Natural killer cell (primary cell): ENCODE measurements around the gene ACTN2. TPM values are rescaled to one million over a fixed set of nuclear protein-coding genes. Genes with fewer than 3 reads are reported as not detected.

ENCODE experiments used
- ATAC-seq, 3 donors: fragments of 150-1000 bp in 2 of 3; fragments of 200-7000 bp in 1 of 3; cut with Tn5 transposase; 1 replicate in 1 of 3; 2 replicates in 2 of 3; pipeline ENCODE4 v1.10.0; 2021; ENCODE audit warnings: mild to moderate bottlenecking in 2 of 3, moderate library complexity in 2 of 3
- DNase-seq, 2 donors: peaks; one replicate each; pipeline versions ENCODE4 v3.0.0 to v3.0.0-alpha.2; 2013 to 2021; ENCODE audit warnings: mixed read lengths in 1 of 2
- H3K27ac ChIP-seq: one replicate; pipeline ENCODE4 v1.5.1; 2013; ENCODE audit warnings: mild to moderate bottlenecking, low read length
- H3K27me3 ChIP-seq: one replicate; pipeline ENCODE4 v1.6.1; 2013; ENCODE audit warnings: low read length; ENCODE audit not compliant: control insufficient read depth, insufficient read depth
- H3K36me3 ChIP-seq: one replicate; pipeline ENCODE4 v1.6.1; 2013; ENCODE audit warnings: low read length; ENCODE audit not compliant: control insufficient read depth, insufficient read depth
- H3K4me1 ChIP-seq: one replicate; pipeline ENCODE4 v1.6.1; 2013; ENCODE audit warnings: low read length; ENCODE audit not compliant: control insufficient read depth, insufficient read depth
- H3K4me3 ChIP-seq: one replicate; pipeline ENCODE4 v1.5.1; 2013; ENCODE audit warnings: low read length
- H3K9me3 ChIP-seq: one replicate; pipeline ENCODE4 v1.6.1; 2013; ENCODE audit warnings: low read length; ENCODE audit not compliant: control insufficient read depth, insufficient read depth
- H3K27ac Mint-ChIP-seq, 2 donors: one replicate each; pipeline ENCODE4 v1.8.0; 2022; ENCODE audit warnings: mild to moderate bottlenecking in 2 of 2, mixed read lengths in 2 of 2, moderate library complexity in 1 of 2
- H3K27me3 Mint-ChIP-seq, 2 donors: one replicate each; pipeline ENCODE4 v1.8.0; 2022; ENCODE audit warnings: low read depth in 2 of 2, mixed read lengths in 2 of 2
- H3K36me3 Mint-ChIP-seq: one replicate; pipeline ENCODE4 v1.8.0; 2022; ENCODE audit warnings: mixed read lengths
- H3K4me1 Mint-ChIP-seq, 2 donors: one replicate each; pipeline ENCODE4 v1.8.0; 2022; ENCODE audit warnings: mixed read lengths in 2 of 2
- H3K4me3 Mint-ChIP-seq: one replicate; pipeline ENCODE4 v1.8.0; 2022; ENCODE audit warnings: mild to moderate bottlenecking, moderate library complexity, mixed read lengths
- H3K9me3 Mint-ChIP-seq, 2 donors: one replicate each; pipeline ENCODE4 v1.8.0; 2022; ENCODE audit warnings: mixed read lengths in 2 of 2
- WGBS: methylation state at CpG from one replicate; pipeline ENCODE4 v1.1.7; 2013; ENCODE audit warnings: missing lambda C conversion rate; ENCODE audit not compliant: insufficient coverage; 5-methylcytosine and 5-hydroxymethylcytosine counted together
- intact Hi-C: fragments of 100-400 bp; cut with micrococcal nuclease; formaldehyde crosslinking; loops from one replicate; pipeline ENCODE4 v1.14.2; 2022
- total RNA-seq, 4 donors: library from RNA; stranded (reverse); fragments of 120-200 nt in 1 of 4; gene quantifications; one replicate each; pipeline versions ENCODE4 v1.2.3 to v1.2.4, GENCODE V29; 2013 to 2022
- TF ChIP-seq, protein P1 (sequence below): fragments of 200-600 bp; IDR thresholded peaks from one replicate; pipeline ENCODE4 v1.8.0; 2022; ENCODE audit warnings: antibody characterized with exemption

Gene ACTN2
- total RNA-seq, 3 donors from 2014 or later (not counting 1 experiment from before 2014, with no cell fraction given), result not detected

- no peak overlapping the region for H3K4me3 Mint-ChIP-seq
- WGBS, result 89% methylated on average over 18 of the region's 18 CpGs
- H3K9me3 Mint-ChIP-seq, result no peaks in the 10 kb centered on the region
- no peaks in the 10 kb centered on the region for H3K27me3 ChIP-seq
- H3K27ac ChIP-seq, result no peak overlapping the region
- no peaks in the 10 kb centered on the region for H3K9me3 ChIP-seq
- peaks cover 0 to 5% of the 10 kb centered on the region in 2 donors for H3K4me1 Mint-ChIP-seq
- no peaks in the 10 kb centered on the region for H3K36me3 Mint-ChIP-seq
- intact Hi-C loops, result loop anchor here (5.0 kb wide), 1 partner anchor 808 kb away; no protein-coding TSS in a partner anchor
- no peaks in the 10 kb centered on the region for H3K36me3 ChIP-seq
- ATAC-seq, result no peak
- H3K27ac Mint-ChIP-seq, result no peak overlapping the region
- DNase-seq, result no peak
- no peaks in the 10 kb centered on the region for H3K4me1 ChIP-seq
- no peak overlapping the region for H3K4me3 ChIP-seq
- peaks cover 7% of the 10 kb centered on the region in 2 donors for H3K27me3 Mint-ChIP-seq
- TF ChIP-seq, protein P1, sequence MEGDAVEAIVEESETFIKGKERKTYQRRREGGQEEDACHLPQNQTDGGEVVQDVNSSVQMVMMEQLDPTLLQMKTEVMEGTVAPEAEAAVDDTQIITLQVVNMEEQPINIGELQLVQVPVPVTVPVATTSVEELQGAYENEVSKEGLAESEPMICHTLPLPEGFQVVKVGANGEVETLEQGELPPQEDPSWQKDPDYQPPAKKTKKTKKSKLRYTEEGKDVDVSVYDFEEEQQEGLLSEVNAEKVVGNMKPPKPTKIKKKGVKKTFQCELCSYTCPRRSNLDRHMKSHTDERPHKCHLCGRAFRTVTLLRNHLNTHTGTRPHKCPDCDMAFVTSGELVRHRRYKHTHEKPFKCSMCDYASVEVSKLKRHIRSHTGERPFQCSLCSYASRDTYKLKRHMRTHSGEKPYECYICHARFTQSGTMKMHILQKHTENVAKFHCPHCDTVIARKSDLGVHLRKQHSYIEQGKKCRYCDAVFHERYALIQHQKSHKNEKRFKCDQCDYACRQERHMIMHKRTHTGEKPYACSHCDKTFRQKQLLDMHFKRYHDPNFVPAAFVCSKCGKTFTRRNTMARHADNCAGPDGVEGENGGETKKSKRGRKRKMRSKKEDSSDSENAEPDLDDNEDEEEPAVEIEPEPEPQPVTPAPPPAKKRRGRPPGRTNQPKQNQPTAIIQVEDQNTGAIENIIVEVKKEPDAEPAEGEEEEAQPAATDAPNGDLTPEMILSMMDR, result no peak
Measured at GRCh38 chr1:236754525-236755210, 68.4 kb downstream of the ACTN2 start.

DNA sequence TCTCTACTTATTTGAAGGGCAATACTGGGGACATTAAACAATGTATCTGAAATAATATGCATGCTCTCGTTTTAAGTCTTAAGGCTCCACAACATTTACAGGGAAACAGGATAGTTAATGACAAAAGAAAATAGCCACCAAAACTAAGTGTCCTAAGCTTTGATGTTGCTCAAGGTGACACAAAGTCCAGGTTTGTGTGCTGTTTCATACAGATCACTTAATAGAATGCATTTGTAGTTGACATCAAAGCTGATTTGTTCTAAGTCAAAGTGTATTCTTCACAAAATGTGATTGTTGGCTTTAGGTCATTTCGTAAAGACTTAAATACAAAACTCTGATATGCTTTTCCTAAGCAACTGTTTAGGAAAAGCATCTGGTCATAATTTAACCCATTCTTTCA lies 71.3 kb downstream of the ACTN2 start:
- H3K27ac ChIP-seq, result no peak overlapping the region
- H3K9me3 ChIP-seq, result no peaks in the 10 kb centered on the region
- TF ChIP-seq, protein P1, result no peak
- no peak overlapping the region for H3K27ac Mint-ChIP-seq
- no peaks in the 10 kb centered on the region for H3K36me3 ChIP-seq
- intact Hi-C loops, result loop anchor here (5.0 kb wide), 1 partner anchor 805 kb away; no protein-coding TSS in a partner anchor
- H3K4me1 Mint-ChIP-seq, result peaks cover 0 to 5% of the 10 kb centered on the region in 2 donors
- DNase-seq, result no peak
- H3K27me3 Mint-ChIP-seq, result peaks cover 4 to 7% of the 10 kb centered on the region in 2 donors
- H3K36me3 Mint-ChIP-seq, result no peaks in the 10 kb centered on the region
- no peak overlapping the region for H3K4me3 Mint-ChIP-seq
- no peaks in the 10 kb centered on the region for H3K27me3 ChIP-seq
- WGBS, result 71% methylated on average over 1 of the region's 2 CpGs
- no peaks in the 10 kb centered on the region for H3K4me1 ChIP-seq
- H3K9me3 Mint-ChIP-seq, result no peaks in the 10 kb centered on the region
- ATAC-seq, result no peak
- H3K4me3 ChIP-seq, result no peak overlapping the region

GRCh38 chr1:236759252-236759859 lies 73.1 kb downstream of the ACTN2 start:
- DNase-seq (peak in 1 of 2 donors; percentile 76), ATAC-seq (peak in 2 of 3 donors; percentile 47 to 67)
- H3K4me1 ChIP-seq, result no peaks in the 10 kb centered on the region
- Mint-ChIP-seq H3K27ac (no peak overlapping the region), H3K9me3 (no peaks in the 10 kb centered on the region), H3K4me3 (no peak overlapping the region), H3K36me3 (no peaks in the 10 kb centered on the region), H3K27me3 (peaks cover 4 to 12% of the 10 kb centered on the region in 2 donors), H3K4me1 (peaks cover 0 to 5% of the 10 kb centered on the region in 2 donors)
- no peaks in the 10 kb centered on the region for H3K27me3 ChIP-seq
- H3K9me3 ChIP-seq, result no peaks in the 10 kb centered on the region
- 57% methylated on average over 3 of the region's 3 CpGs for WGBS
- no peak overlapping the region for H3K4me3 ChIP-seq
- TF ChIP-seq, protein P1, result peak; percentile 82
- no peaks in the 10 kb centered on the region for H3K36me3 ChIP-seq
- H3K27ac ChIP-seq, result no peak overlapping the region
- intact Hi-C loops, result loop anchor here (1.0 to 5.0 kb wide), 2 partner anchors 109 to 803 kb away; no protein-coding TSS in a partner anchor
